Memory B cell (primary cell): ENCODE data around the gene TTC23L.

Source experiments
- ATAC-seq: fragments of 150-1000 bp; cut with Tn5 transposase; 2 replicates; pipeline ENCODE4 v1.10.0; 2021; ENCODE audit warnings: low read depth, mild to moderate bottlenecking, moderate library complexity
- DNase-seq, 2 donors: peaks; one replicate each; pipeline ENCODE4 v3.0.0; 2022; ENCODE audit warnings: low spot score in 2 of 2
- H3K27ac Mint-ChIP-seq: one replicate; pipeline ENCODE4 v1.8.0; 2022; ENCODE audit warnings: mild to moderate bottlenecking, moderate library complexity, mixed read lengths
- H3K27me3 Mint-ChIP-seq: one replicate; pipeline ENCODE4 v1.8.0; 2022; ENCODE audit warnings: mixed read lengths
- H3K36me3 Mint-ChIP-seq: one replicate; pipeline ENCODE4 v1.8.0; 2022; ENCODE audit warnings: mild to moderate bottlenecking, mixed read lengths
- H3K4me1 Mint-ChIP-seq: one replicate; pipeline ENCODE4 v1.8.0; 2022; ENCODE audit warnings: mixed read lengths
- H3K4me3 Mint-ChIP-seq: one replicate; pipeline ENCODE4 v1.8.0; 2022; ENCODE audit warnings: mild to moderate bottlenecking, moderate library complexity, mixed read lengths
- H3K9me3 Mint-ChIP-seq: one replicate; pipeline ENCODE4 v1.8.0; 2022; ENCODE audit warnings: mixed read lengths

Gene TTC23L

DNA sequence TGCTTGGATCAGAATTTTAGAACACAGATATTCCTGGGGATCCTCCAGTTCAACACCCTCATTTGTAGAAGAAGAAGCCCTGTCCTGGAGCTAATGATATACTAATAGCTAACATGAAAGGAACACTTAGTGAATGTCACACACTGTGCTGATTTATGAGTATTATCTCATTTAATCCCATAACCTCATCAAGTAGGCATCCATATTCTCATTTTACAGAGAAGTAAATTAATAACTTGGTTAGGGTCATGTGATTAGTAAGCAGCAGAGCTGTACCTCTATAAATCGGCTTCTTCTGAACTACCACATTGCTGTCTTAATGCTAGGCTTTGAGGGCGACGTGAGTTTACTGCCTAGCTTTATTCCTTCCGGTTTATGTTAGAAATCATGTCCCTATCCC lies 6.0 kb downstream of the TTC23L start:
- no peak for DNase-seq
- ATAC-seq = no peak
- no peak overlapping the region for H3K4me3 Mint-ChIP-seq
- H3K4me1 Mint-ChIP-seq = no peaks in the 10 kb centered on the region
- H3K27ac Mint-ChIP-seq = no peak overlapping the region
- no peaks in the 10 kb centered on the region for H3K36me3 Mint-ChIP-seq
- no peaks in the 10 kb centered on the region for H3K9me3 Mint-ChIP-seq
- peaks cover 3% of the 10 kb centered on the region for H3K27me3 Mint-ChIP-seq

- H3K36me3 Mint-ChIP-seq = no peaks in the 10 kb centered on the region
- H3K4me3 Mint-ChIP-seq = no peak overlapping the region
- H3K27ac Mint-ChIP-seq = no peak overlapping the region
- H3K9me3 Mint-ChIP-seq = no peaks in the 10 kb centered on the region
- H3K27me3 Mint-ChIP-seq = peaks cover 3% of the 10 kb centered on the region
- H3K4me1 Mint-ChIP-seq = no peaks in the 10 kb centered on the region
- ATAC-seq = no peak
- no peak for DNase-seq
Observed at GRCh38 chr5:34847056-34847455, 8.1 kb downstream of the TTC23L start.

GRCh38 chr5:34847552-34847951 lies 8.6 kb downstream of the TTC23L start:
- no peak overlapping the region for H3K27ac Mint-ChIP-seq
- ATAC-seq (no peak), DNase-seq (no peak)
- no peaks in the 10 kb centered on the region for H3K4me1 Mint-ChIP-seq
- H3K36me3 Mint-ChIP-seq = peaks cover 1% of the 10 kb centered on the region
- no peaks in the 10 kb centered on the region for H3K9me3 Mint-ChIP-seq
- peaks cover 3% of the 10 kb centered on the region for H3K27me3 Mint-ChIP-seq
- H3K4me3 Mint-ChIP-seq = no peak overlapping the region

GRCh38 chr5:34848230-34848629 lies 9.3 kb downstream of the TTC23L start:
- H3K27ac Mint-ChIP-seq = no peak overlapping the region
- no peak overlapping the region for H3K4me3 Mint-ChIP-seq
- H3K9me3 Mint-ChIP-seq = no peaks in the 10 kb centered on the region
- no peaks in the 10 kb centered on the region for H3K4me1 Mint-ChIP-seq
- H3K27me3 Mint-ChIP-seq = peaks cover 3% of the 10 kb centered on the region
- no peak for DNase-seq
- peaks cover 1% of the 10 kb centered on the region for H3K36me3 Mint-ChIP-seq
- ATAC-seq = no peak

- no peaks in the 10 kb centered on the region for H3K4me1 Mint-ChIP-seq
- no peak for ATAC-seq
- DNase-seq = no peak
- peaks cover 1% of the 10 kb centered on the region for H3K36me3 Mint-ChIP-seq
- no peaks in the 10 kb centered on the region for H3K9me3 Mint-ChIP-seq
- H3K27me3 Mint-ChIP-seq = peaks cover 3% of the 10 kb centered on the region
- H3K4me3 Mint-ChIP-seq = no peak overlapping the region
- H3K27ac Mint-ChIP-seq = no peak overlapping the region
Observed at GRCh38 chr5:34849253-34849652, 10.3 kb downstream of the TTC23L start.

DNA sequence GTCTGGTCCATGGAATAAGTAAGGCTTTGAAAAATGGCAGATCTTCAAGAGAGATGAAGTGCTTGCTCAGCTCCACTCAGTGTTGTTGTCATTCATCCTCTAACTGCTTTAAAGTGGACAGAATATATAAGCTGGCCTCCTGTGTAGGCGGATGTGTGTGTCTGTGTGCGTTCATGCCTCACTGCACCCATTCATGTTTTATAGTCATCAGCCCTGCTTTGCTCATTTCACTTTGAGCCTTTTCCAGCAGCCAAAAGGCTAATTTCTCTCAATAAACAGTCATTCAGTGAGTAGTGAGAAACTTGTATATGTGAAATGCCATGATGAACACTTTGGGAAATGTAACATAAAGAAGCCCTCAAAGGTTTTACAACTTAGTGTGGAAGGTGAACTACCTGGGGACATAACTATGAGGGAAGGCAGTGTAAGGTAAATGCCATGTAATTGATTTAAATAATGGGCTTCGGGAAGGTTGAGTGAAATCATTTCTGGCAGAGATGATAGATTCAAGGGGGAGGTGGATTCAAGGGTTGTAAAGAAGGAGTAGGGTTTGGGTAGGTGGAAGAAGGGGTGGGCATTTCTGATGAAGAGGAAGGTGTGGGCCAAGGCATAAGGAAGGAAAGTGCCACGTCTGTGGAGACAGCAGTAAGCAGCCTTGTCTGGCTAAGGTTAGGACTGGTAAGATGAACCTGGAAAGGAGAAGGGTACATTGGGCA lies 15.7 kb downstream of the TTC23L start:
- peak; percentile 29 for ATAC-seq
- Mint-ChIP-seq H3K27ac (no peak overlapping the region), H3K4me3 (no peak overlapping the region), H3K4me1 (peaks cover 7% of the 10 kb centered on the region), H3K9me3 (no peaks in the 10 kb centered on the region), H3K36me3 (peaks cover 1% of the 10 kb centered on the region), H3K27me3 (no peaks in the 10 kb centered on the region)
- DNase-seq = no peak

DNA sequence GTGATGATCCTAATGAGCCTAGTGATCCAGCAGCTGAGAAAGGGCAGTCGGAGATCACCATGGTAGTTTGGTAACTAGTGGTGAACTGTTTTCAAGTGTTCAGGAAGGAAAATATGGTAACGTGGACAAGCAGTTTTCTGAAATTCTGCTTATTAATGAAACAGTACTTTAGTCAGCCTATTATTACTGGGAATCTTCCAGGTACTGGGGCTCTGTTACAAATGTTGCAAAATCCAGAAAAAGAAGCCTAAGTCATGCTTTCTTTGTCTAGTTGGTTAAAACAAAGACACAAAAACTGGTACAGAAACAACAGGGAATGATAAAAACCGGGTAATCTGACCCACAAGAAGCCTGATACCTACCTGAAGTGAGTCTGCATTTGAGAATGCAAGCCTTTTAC lies 18.2 kb downstream of the TTC23L start:
- peaks cover 1% of the 10 kb centered on the region for H3K36me3 Mint-ChIP-seq
- ATAC-seq = no peak
- no peak overlapping the region for H3K27ac Mint-ChIP-seq
- DNase-seq = no peak
- no peak overlapping the region for H3K4me3 Mint-ChIP-seq
- peaks cover 7% of the 10 kb centered on the region for H3K4me1 Mint-ChIP-seq
- H3K9me3 Mint-ChIP-seq = no peaks in the 10 kb centered on the region
- no peaks in the 10 kb centered on the region for H3K27me3 Mint-ChIP-seq

- no peak overlapping the region for H3K4me3 Mint-ChIP-seq
- no peak overlapping the region for H3K27ac Mint-ChIP-seq
- H3K9me3 Mint-ChIP-seq = no peaks in the 10 kb centered on the region
- H3K36me3 Mint-ChIP-seq = no peaks in the 10 kb centered on the region
- DNase-seq = no peak
- H3K27me3 Mint-ChIP-seq = no peaks in the 10 kb centered on the region
- no peak for ATAC-seq
- peaks cover 7% of the 10 kb centered on the region for H3K4me1 Mint-ChIP-seq
Observed at GRCh38 chr5:34857894-34858293, 18.9 kb downstream of the TTC23L start.

GRCh38 chr5:34858790-34859189 lies 19.8 kb downstream of the TTC23L start:
- Mint-ChIP-seq H3K9me3 (no peaks in the 10 kb centered on the region), H3K27ac (no peak overlapping the region), H3K4me1 (peaks cover 7% of the 10 kb centered on the region), H3K4me3 (no peak overlapping the region), H3K27me3 (no peaks in the 10 kb centered on the region), H3K36me3 (no peaks in the 10 kb centered on the region)
- DNase-seq (no peak), ATAC-seq (no peak)

DNA sequence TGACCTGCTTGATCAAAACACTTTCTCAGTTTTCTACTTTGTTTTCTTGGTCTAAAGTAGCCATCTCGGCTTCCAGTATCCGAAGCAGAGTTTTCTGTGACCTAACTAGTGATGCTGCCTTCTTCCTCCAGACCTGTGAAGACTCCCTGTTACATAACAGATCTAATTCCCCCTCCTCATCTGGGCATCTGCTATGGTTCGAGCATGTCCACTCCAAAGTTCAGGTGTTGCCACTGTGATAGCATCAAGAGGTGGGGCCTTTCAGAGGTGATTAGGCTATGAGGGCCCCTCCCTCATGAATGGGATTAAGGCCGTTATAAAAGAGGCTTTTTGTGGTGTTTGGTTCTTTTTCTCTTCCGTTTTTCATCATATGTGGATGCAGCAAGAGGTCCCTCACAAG lies 20.3 kb downstream of the TTC23L start:
- H3K27ac Mint-ChIP-seq = no peak overlapping the region
- DNase-seq (no peak), ATAC-seq (no peak)
- H3K9me3 Mint-ChIP-seq = no peaks in the 10 kb centered on the region
- H3K27me3 Mint-ChIP-seq = no peaks in the 10 kb centered on the region
- H3K4me1 Mint-ChIP-seq = peaks cover 7% of the 10 kb centered on the region
- H3K4me3 Mint-ChIP-seq = no peak overlapping the region
- H3K36me3 Mint-ChIP-seq = no peaks in the 10 kb centered on the region

GRCh38 chr5:34863946-34864345 lies 25.0 kb downstream of the TTC23L start:
- no peak for DNase-seq
- H3K4me1 Mint-ChIP-seq = no peaks in the 10 kb centered on the region
- no peak overlapping the region for H3K4me3 Mint-ChIP-seq
- H3K9me3 Mint-ChIP-seq = no peaks in the 10 kb centered on the region
- no peaks in the 10 kb centered on the region for H3K27me3 Mint-ChIP-seq
- no peak for ATAC-seq
- no peak overlapping the region for H3K27ac Mint-ChIP-seq
- H3K36me3 Mint-ChIP-seq = no peaks in the 10 kb centered on the region

DNA sequence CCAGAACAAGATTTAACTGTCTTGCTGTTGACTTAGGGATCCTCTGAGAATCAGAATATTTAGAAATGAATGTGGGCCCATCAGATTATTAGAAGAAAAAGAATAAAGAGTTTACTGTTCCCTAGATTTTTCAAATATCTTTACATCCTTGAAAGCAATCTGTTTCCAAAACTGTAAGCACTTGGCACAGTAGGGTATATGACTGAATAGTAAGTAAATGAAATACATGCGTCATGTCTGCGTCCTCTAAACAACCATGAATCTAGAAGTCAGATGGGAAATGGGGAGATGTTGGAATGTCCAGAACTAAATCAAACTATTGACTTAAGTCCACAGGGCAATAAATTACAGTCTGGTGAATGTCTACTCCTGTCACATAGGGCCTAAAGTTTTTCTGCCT lies 26.1 kb downstream of the TTC23L start:
- DNase-seq (no peak), ATAC-seq (no peak)
- H3K27me3 Mint-ChIP-seq = no peaks in the 10 kb centered on the region
- H3K27ac Mint-ChIP-seq = no peak overlapping the region
- no peaks in the 10 kb centered on the region for H3K4me1 Mint-ChIP-seq
- H3K36me3 Mint-ChIP-seq = no peaks in the 10 kb centered on the region
- no peaks in the 10 kb centered on the region for H3K9me3 Mint-ChIP-seq
- no peak overlapping the region for H3K4me3 Mint-ChIP-seq

DNA sequence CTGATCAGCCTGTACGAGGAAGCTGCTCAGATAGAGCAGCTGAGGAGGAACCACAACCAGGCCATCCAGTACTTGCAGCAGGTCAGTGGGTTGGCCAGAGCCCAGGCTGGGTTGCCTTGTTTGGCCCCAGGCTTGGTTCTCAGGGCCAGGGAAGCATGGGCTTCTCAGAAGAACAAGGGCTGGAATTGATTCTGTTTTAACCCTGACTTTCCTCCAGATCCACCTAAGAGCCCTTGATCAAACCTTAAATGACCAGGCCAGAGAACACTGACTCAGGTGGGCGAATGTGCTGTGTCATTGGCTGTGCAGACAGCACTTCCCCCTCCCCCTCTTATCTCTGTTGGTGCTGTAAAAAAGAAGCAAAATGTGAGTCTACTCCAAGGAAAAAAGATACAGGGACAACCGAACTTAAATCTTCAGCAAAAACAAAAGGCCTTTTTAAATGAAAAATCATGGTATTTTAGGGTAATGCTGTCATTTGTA lies 28.1 kb downstream of the TTC23L start:
- H3K4me1 Mint-ChIP-seq = no peaks in the 10 kb centered on the region

DNA sequence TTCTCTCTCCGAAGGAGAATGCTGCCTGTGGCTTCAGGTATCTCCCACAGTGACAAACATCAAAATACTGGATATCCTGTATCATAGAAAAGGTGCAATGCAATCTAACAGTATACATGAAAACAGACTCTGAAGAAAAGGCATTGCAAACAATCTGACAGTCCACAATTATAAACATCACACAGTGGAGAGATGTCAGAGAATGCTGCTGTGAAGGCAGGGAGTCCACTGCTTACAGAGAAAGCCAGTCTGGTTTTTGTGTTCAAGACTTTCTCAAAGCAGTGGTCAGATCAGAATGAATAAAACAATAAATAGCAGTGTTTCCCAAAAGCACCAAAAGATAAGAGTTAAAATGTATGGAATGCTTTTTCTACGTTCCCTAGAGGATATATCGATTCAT lies 28.7 kb downstream of the TTC23L start:
- no peaks in the 10 kb centered on the region for H3K4me1 Mint-ChIP-seq
- H3K4me3 Mint-ChIP-seq = no peak overlapping the region
- H3K27ac Mint-ChIP-seq = no peak overlapping the region
- H3K36me3 Mint-ChIP-seq = no peaks in the 10 kb centered on the region
- no peaks in the 10 kb centered on the region for H3K27me3 Mint-ChIP-seq
- no peaks in the 10 kb centered on the region for H3K9me3 Mint-ChIP-seq
- DNase-seq = no peak
- ATAC-seq = no peak

More for the DNA sequence above, 28.1 kb downstream of the TTC23L start:
- no peak for DNase-seq
- ATAC-seq = no peak
- H3K27ac Mint-ChIP-seq = no peak overlapping the region
- H3K36me3 Mint-ChIP-seq = no peaks in the 10 kb centered on the region
- H3K27me3 Mint-ChIP-seq = no peaks in the 10 kb centered on the region
- no peak overlapping the region for H3K4me3 Mint-ChIP-seq
- no peaks in the 10 kb centered on the region for H3K9me3 Mint-ChIP-seq

DNA sequence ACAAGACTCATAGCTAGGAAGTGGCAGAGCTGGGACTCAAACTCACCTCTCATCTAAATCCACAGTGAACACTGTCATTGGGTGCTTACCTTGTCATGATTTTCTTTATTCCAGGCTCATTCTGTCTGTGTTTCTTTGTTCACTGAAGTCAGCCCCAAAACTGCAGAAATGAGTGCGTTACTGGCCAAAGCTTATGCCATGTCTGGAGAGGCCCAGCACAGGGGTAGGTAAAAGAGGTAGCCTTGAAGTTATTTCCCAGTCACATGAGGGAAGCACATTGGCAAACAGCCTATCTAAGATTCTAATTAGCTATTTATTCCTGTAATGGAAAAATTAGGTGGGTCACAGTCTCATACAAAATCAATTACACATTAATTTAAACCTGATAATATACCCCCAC lies 29.8 kb downstream of the TTC23L start:
- no peaks in the 10 kb centered on the region for H3K9me3 Mint-ChIP-seq
- no peak overlapping the region for H3K4me3 Mint-ChIP-seq
- H3K27ac Mint-ChIP-seq = no peak overlapping the region
- H3K36me3 Mint-ChIP-seq = no peaks in the 10 kb centered on the region
- ATAC-seq (no peak), DNase-seq (no peak)
- H3K27me3 Mint-ChIP-seq = no peaks in the 10 kb centered on the region
- H3K4me1 Mint-ChIP-seq = no peaks in the 10 kb centered on the region
